ENCODE measurements around the gene MFSD2B. TPM values are rescaled to one million over a fixed set of nuclear protein-coding genes. Genes with fewer than 3 reads are reported as not detected.

The MFSD2B gene
- total and polyA plus RNA-seq, 2 donors (not counting 3 experiments of a cell fraction or from before 2014, with no cell fraction given): 0.29 to 0.82 TPM

GRCh38 chr2:23994567-23994966, 15.3 kb upstream of the MFSD2B start:
- Histone ChIP-seq H2AFZ (ENCODE audit: low read depth, low read length) (no peak overlapping the region), H3K27ac (ENCODE audit: insufficient read depth, low read depth, low read length) (no peak overlapping the region), H3K9me3 (replicated peaks; ENCODE audit: control insufficient read depth, insufficient read depth, low read length) (no peaks in the 10 kb centered on the region), H3K27me3 (ENCODE audit: control insufficient read depth in 2 of 2, insufficient read depth in 2 of 2, low read length in 2 of 2) (no peaks in the 10 kb centered on the region), H4K20me1 (replicated peaks; ENCODE audit: control insufficient read depth, extremely low read depth, insufficient read depth, low read length) (no peaks in the 10 kb centered on the region), H3K79me2 (ENCODE audit: control insufficient read depth, insufficient read depth, low read length) (no peaks in the 10 kb centered on the region), H3K4me1 (ENCODE audit: control insufficient read depth, extremely low read depth, insufficient read depth, low read length) (no peaks in the 10 kb centered on the region), H3K4me2 (ENCODE audit: insufficient read depth, low read length) (no peak overlapping the region), H3K4me3 (replicated peaks in 1 of 3; ENCODE audit: insufficient read depth in 1 of 3, low read depth in 1 of 3, low read length in 3 of 3) (no peak overlapping the region), H3K9me1 (replicated peaks; ENCODE audit: control insufficient read depth, extremely low read depth, insufficient read depth, low read length) (no peaks in the 10 kb centered on the region), H3K36me3 (ENCODE audit: control insufficient read depth in 2 of 2, extremely low read depth in 1 of 2, insufficient read depth in 2 of 2, low read length in 2 of 2) (peaks cover 0 to 1% of the 10 kb centered on the region in 2 experiments), H3K9ac (replicated peaks; ENCODE audit: extremely low read depth, insufficient read depth, low read length) (no peak overlapping the region)
- no peak for TF ChIP-seq POLR2AphosphoS5 (IDR thresholded peaks at IDR 0.05; ENCODE audit: insufficient read depth, low read depth, low read length)
- no peak for TF ChIP-seq CTCF (IDR thresholded peaks at IDR 0.05; ENCODE audit: extremely low read depth in 1 of 2, insufficient read depth in 1 of 2, low read depth in 1 of 2, low read length in 2 of 2)
- no peak for TF ChIP-seq MAX (IDR thresholded peaks at IDR 0.05; ENCODE audit: insufficient read depth, insufficient read length)
- no peak for TF ChIP-seq POLR2A (IDR thresholded peaks at IDR 0.05; ENCODE audit: low read depth, low read length)
- TF ChIP-seq EZH2 (IDR thresholded peaks at IDR 0.05; ENCODE audit: borderline replicate concordance, low read depth, low read length, severe bottlenecking): no peak
- TF ChIP-seq MYC (IDR thresholded peaks at IDR 0.05; ENCODE audit: low read depth, low read length): no peak
- peak; percentile 2 for TF ChIP-seq JUN (IDR thresholded peaks at IDR 0.05; ENCODE audit: borderline replicate concordance, insufficient read depth, insufficient read length, low read depth)
- no peak for TF ChIP-seq GATA2 (IDR thresholded peaks at IDR 0.05; ENCODE audit: insufficient read depth, insufficient read length, low read depth, low read length)
- TF ChIP-seq FOS (IDR thresholded peaks at IDR 0.05; ENCODE audit: borderline replicate concordance, insufficient read depth, low read length): no peak
- no peak for FAIRE-seq
- ChIA-PET POLR2A (interaction anchor here (0.6 kb wide), 1 partner anchor 9 kb away, joined by 4 read pairs; no protein-coding TSS in a partner anchor), CTCF (interaction anchor here (0.8 kb wide), 1 partner anchor 90 kb away, joined by 5 read pairs; the partner anchor contains the start of gene TP53I3)
- intact Hi-C loops (cut with micrococcal nuclease): no loop called here
- no peak for DNase-seq (ENCODE audit: low read depth, low spot score)
- no TSS peak for BruUV-seq (replicated peaks)
- dilution Hi-C loops (cut with MboI; ENCODE audit: extremely low pct_ligation_motif_present, low sequenced_read_pairs): no loop called here
